GM12875 (cell line): ENCODE results near the gene RICTOR.
"Not testable (repeated sequence)": the region's sequence is repeated elsewhere in the genome, so short reads cannot be mapped to it uniquely, and the experiment has no call there.

ENCODE experiments used
- H3K4me3 ChIP-seq: one replicate; pipeline ENCODE4 v1.5.1; 2011; ENCODE audit warnings: low read depth, low read length, control low read depth
- CTCF ChIP-seq: IDR thresholded peaks from 2 replicates; pipeline ENCODE4 v1.5.1; 2011; ENCODE audit warnings: low read depth, mild to moderate bottlenecking, control low read depth, inconsistent platforms, low read length, moderate library complexity, borderline replicate concordance; ENCODE audit not compliant: insufficient read depth

RICTOR gene

GRCh38 chr5:39020458-39020857, 53.7 kb downstream of the RICTOR start:
- TF ChIP-seq CTCF = no peak
- H3K4me3 ChIP-seq = no peak overlapping the region

- no peak overlapping the region for H3K4me3 ChIP-seq
- TF ChIP-seq CTCF = no peak
Measured at GRCh38 chr5:39019254-39019653, 54.9 kb downstream of the RICTOR start.

- TF ChIP-seq CTCF = no peak
- no peak overlapping the region for H3K4me3 ChIP-seq
Measured at GRCh38 chr5:39017504-39017903, 56.7 kb downstream of the RICTOR start.

GRCh38 chr5:39016587-39017275, 57.5 kb downstream of the RICTOR start:
- no peak for TF ChIP-seq CTCF
- no peak overlapping the region for H3K4me3 ChIP-seq

- H3K4me3 ChIP-seq = no peak overlapping the region
- TF ChIP-seq CTCF = no peak
Measured at GRCh38 chr5:39015743-39016586, 58.2 kb downstream of the RICTOR start.

GRCh38 chr5:39014561-39014960, 59.6 kb downstream of the RICTOR start:
- H3K4me3 ChIP-seq = no peak overlapping the region
- TF ChIP-seq CTCF = no peak

- TF ChIP-seq CTCF = no peak
- no peak overlapping the region for H3K4me3 ChIP-seq
Measured at GRCh38 chr5:39013938-39014337, 60.3 kb downstream of the RICTOR start.

- H3K4me3 ChIP-seq = not testable (repeated sequence)
Measured at GRCh38 chr5:39010958-39011357, 63.2 kb downstream of the RICTOR start.
